GM18868 (cell line): ENCODE results near the gene DIAPH2.
"Not testable (repeated sequence)": the region's sequence is repeated elsewhere in the genome, so short reads cannot be mapped to it uniquely, and the experiment has no call there.

Experiments
- ATAC-seq: cut with Tn5 transposase; IDR thresholded peaks from one replicate; pipeline ENCODE4 v1.9.1; 2021; ENCODE audit warnings: mild to moderate bottlenecking, moderate library complexity; ENCODE audit not compliant: unreplicated experiment

Gene DIAPH2

DNA sequence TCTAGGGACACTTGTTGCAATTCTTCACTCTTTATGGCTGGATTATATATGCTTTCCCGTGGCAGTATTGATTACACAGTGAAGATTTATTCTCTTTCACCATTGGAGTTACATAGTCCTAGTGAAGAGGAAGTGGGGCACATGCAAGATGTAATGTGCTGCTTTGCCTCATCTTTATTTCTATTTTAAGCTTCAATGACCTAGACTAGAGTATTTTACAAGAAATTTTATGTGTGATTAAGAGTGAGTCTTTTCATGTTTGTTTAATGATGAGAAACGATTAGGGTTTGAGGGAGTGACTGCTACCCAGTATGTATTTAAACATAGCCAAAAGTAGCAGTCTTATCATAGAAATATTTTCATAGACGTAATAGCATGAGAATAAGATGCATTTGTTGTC is 30.8 kb downstream of the DIAPH2 start:
- no peak for ATAC-seq

DNA sequence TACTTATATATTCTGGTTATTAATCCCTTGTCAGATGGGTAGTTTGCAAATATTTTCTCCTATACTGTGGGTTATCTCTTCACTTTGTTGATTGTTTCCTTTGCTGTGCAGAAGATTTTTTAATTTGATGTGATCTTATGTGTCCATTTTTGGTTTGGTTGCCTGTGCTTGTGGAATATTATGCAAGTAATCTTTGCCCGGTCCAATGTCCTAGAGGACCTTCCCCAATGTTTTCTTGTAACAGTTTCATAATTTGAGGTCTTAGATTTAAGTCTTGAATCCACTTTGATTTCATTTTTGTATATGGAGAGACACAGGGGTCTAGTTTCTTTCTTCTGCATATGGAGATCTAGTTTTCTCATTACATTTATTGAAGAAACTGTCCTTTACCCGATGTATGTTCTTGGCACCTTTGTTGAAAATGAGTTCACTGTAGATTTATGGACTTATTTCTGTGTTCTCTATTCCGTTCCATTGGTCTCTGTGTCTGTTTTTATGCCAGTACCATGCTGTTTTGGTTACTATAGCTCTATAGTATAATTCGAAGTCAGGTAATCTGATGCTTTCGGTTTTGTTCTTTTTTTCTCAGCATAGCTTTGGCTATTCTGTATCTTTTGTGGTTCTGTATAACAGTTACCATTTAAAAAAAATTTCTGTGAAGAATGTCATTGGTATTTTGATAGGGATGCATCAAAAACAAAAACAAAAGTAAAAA is 34.7 kb downstream of the DIAPH2 start:
- no peak for ATAC-seq

DNA sequence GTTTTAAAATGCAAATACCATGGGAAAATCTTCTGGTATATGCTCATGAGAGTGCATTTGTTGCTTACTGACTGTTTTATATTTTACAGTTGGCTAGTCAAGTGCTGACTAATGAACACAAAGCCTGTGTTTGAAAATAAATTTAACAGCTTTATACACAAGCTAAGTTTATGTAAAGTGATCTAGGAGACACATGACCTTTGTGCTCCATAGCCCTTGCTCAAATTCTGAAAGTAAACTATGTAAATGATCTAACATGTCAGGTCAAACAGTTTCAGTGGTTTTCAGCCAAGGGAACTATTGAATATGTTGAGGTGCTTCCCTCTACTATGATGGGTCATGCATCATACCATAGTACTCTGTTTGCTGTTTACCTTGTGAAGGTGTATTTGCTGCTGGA is 36.7 kb downstream of the DIAPH2 start:
- ATAC-seq: peak; percentile 99

DNA sequence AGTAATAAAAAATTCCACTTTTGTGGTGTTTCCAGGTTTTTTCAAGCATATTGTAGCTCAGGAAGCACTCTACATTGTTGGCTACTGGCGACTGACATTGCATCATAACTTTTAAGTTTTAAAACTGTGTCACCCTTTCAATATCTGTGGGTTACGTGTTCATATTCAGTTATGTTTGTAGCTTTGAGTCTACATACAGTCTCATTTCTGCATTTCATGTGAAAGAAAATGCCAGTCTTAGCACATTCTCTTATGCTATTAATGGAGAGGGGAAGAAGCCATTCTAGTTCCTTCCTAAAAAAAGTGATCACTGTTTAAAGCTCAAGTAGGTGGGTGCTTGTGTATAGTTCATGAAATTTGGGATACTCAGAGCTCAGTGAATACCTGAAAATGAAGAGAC is 38.1 kb downstream of the DIAPH2 start:
- no peak for ATAC-seq

DNA sequence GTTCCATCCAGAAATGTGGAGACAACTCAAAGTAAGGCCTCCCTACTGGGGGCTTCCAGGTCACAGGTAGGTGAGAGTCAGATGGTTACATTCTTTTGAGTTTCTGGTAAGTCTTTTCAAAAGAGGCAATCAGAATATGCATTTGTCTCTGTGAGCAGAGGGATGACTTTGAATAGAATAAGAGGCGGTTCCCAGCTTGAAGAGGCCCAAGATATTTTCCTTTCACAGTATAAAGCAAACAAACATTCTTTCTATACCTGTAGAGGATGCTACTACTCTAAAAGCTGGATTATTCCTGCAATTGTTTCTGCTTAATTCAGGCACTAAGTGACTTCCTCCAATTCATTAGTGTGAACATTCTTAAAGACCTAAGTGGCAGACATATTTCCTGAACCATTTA is 44.4 kb downstream of the DIAPH2 start:
- no peak for ATAC-seq

DNA sequence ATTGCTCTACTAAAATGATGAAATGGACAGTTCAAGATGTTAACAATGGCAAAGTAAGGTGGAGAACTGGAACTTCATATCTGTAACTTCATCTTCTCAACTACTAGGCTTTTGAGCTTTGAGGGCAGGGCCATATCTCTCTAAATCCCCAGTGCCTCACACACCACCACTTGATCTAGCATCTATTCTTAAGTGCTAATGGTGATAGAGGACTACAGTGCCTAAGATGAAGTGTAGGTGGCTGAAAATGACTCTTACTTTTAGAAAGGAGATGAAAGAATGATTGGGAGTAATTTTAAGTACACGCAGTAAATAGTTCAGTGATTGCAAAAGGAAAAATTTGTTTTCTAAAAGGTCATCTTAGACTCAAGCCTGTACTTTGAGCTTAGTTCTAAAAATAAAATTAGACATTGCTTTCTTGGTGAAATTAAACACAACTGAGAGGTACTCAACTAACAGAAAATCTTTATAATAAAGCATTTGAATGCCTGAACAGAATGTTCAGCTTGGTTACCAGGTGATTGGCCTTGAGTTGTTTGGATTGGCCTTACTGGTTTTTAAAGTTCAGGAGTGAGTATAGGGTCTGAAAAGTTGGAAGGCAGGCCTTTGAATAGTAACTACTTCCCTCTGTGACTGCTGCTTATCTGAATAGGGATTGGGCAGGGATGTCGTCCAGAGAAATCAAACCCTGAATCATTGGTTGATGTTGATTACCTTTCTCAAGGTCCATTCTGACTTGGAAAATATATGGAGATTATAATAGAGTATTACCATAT is 45.4 kb downstream of the DIAPH2 start:
- no peak for ATAC-seq

DNA sequence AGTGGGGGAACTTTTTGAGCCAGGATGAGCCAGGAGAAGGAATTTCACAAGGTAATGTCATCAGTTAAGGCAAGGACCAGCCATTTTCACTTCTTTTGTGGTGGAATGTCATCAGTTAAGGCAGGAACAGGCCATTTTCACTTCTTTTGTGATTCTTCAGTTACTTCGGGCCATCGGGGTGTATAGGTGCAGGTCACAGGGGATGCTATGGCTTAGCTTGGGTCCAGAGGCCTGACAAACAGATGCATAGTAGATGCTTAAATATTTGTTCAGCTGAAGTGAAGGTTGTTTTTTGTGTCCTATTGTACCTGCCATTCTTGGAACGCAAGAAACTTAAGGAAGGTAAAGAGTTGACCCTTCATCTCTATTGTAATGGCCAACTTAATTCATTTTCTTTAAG is 46.4 kb downstream of the DIAPH2 start:
- not testable (repeated sequence) for ATAC-seq

DNA sequence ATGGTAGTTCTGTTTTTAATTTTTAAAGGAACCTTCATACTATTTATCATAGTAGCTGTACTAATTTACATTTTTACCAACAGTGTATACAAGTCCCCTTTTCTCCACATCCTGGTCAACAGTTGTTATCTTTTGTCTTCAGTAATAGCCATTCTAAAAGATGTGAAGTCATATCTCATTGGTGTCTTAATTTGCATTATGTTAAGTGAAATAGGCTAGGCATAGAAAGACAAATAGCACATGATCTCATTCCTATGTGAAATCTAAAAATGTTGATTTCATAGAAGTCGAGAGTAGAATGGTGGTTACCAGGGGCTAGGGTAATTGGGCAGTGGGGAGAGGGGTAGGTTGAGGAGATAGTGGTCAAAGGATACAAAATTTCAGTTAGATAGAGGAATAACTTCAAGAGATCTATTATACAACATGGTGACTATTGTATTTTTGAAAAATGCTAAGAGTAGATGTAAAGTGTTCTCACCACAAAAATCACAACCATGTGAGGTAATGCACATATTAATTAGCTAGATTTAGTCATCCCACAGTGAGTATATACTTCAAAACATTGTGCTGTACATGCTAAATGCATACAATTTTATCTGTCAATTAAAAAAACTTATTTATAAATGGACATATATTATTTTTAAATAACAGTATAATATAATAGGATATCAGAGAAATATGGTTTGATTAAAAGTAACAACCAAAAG is 58.9 kb downstream of the DIAPH2 start:
- ATAC-seq: no peak

DNA sequence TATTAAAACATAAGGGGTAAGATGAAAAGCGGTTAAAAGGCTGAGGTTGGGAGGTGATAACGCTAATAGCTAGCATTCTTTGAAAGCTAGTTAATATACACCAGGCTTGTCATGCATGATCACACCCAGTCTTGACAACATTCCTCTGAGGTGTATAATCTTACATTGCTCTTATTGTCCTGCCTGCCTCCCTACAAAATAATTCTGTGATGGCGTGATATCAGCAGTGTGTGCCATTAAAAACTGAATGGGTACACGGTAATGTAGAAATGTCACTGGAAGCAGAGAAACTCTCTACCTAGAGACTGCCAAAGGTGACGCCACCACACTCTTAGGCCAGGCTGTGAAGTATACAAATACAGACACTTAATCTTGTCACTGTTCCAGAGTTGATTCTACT is 68.1 kb downstream of the DIAPH2 start:
- ATAC-seq: no peak

DNA sequence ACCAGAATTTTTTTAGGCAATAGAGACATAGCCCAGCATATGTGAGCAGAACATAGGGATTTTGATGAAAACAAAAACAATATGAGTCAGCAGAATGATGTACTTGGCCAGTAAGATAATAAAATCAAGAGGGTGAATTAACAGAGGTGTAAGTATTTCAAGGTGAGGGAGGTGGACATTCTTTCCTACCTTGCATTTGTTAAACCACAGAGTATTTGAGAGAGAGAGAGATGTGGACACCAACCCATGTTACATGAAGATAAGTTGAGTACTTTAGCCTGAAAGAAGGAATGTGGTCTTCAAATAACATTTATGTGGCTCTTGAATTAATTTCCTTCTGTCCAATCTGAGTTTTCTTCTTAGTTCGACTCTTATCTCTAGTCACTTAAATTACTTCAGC is 68.6 kb downstream of the DIAPH2 start:
- no peak for ATAC-seq

DNA sequence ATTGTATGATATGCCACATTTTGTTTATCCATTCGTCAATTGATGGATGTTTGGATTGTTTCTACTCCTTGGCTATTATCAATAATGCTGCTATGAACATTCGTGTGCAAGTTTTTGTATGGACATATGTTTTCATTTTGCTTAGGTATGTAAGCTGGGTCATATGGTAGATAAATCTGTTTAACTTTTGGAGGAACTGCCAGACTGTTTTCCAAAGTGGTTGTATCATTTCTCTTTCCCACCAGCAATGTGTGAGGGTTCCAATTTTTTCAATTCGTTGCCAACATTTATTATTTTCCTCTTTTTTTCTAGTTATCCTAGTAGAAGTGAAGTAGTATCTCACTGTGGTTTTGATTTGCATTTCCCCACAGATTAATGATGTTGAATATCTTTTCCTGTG is 71.8 kb downstream of the DIAPH2 start:
- no peak for ATAC-seq

DNA sequence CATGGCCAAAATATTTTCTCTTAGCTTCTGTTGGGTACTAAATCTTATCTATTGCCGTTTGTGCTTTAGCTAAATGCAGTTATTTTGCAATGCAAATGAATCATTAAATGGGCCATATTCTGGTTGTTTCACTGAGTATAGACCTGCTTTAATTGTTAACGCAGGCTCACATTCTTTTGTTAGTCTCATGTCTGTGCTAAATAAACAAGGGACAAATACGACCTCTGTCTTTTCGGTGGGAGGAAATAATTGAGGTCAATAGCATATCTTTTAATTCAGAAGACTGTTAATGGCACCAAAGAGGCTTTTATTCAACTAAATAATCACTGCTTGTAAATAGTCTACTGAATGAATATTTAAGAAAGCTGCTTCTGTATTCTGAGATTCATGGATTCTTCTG is 76.9 kb downstream of the DIAPH2 start:
- ATAC-seq: no peak

DNA sequence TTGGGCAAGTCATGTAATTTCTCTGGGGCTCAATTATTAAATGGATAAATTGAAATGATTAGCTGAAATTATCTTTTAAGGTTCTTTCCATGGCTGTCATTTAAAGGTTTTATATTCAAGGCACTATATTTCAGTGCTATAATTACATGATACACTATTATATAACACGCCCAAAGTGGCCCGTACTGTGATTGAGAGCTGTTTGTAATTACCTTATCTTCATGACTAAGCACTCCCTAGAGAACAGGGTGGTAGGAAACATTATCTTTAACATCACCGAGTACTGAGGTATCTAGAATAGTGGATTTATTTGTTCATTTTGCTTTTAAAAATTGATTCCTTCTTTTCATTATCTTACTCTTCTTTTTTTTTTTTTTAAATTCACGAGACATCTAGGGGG is 79.0 kb downstream of the DIAPH2 start:
- no peak for ATAC-seq

DNA sequence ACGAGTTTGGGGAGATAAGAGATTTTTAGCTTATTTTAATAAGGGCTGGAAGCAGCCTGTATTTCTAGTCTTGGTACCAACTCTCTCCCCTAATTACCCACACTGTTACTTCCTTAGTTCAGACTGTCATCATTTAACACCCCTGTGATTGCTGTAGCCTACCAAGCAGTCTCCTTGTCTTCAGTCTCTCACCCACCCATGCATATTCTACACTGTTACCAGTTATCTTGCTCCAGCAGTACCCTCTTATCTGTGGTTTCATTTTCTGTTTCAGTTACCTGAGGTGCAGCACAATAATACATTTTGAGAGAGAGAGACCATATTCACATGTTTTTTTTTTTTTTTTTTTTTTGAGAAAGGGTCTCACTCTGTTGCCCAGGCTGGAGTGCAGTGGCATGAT is 80.2 kb downstream of the DIAPH2 start:
- ATAC-seq: peak; percentile 85

DNA sequence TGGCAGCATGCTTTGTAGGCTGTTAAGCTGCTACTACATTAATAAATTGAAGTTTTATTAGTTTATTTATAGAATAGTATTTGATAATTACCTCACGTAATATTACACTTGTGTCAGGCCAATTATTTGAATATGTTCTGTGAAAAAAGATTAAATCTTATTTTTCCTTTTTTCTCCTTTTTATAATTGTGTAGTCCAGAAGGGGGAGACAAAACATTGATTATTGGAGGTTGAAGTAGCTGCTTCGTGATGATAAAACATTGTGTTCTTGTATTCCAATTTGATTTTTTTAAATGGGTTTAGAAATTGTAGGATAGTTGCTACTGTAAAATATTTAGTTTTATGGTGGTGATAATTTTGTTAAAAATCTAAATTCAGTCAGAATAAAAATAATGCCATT is 85.7 kb downstream of the DIAPH2 start:
- no peak for ATAC-seq

DNA sequence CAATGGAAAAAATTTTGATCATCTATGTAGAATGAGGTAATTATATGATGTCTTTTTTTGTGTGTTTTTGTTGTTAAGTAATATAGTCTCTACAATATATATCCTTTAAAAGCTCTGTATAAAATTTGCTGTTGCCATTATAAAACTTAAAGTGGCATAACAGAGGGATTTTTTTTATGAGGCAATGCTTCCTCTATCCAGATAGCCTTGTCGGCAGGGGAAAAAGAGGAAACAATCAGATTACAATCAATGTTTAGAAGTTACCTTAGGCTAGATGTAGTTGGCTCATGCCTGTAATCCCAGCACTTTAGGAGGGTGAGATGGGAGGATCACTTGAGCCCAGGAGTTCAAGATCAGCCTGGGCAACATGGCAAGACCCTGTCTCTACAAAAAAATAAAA is 86.8 kb downstream of the DIAPH2 start:
- ATAC-seq: no peak

DNA sequence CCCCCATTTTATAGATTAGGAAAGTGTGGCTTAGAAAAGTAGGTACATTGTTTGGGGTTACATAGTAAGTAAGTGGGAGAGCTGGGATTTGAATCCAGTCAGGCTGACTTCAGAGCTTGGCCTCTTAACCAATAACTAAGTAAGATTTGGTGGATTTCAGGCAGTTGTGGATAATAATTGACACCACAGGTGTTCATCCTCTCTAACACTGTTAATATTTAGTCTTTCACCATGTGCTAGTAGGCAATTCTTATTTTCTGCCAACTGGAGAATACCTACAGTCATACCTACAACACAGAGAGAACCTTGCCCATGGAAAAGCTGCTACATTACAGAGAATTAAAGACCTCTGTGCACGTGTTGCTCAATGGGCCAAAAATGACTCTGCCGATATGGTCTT is 89.5 kb downstream of the DIAPH2 start:
- ATAC-seq: no peak

DNA sequence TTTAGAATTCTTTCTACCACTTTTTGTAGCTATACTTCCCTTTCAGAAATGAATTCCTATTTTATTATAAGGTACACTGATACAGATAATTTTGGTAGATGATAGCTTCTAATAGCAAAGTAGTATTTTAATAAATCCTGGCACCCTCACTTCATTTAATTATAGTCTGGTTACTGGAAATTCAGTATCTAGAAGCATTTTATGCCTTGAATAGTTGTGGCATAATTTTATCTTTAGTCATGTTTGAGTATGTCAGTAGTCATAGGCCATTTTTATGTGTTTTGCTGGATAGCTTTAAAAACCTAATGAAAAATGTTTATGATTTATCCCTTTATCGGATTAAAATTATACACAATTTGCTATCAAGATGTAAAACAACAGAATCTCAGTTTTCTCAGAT is 92.3 kb downstream of the DIAPH2 start:
- no peak for ATAC-seq

DNA sequence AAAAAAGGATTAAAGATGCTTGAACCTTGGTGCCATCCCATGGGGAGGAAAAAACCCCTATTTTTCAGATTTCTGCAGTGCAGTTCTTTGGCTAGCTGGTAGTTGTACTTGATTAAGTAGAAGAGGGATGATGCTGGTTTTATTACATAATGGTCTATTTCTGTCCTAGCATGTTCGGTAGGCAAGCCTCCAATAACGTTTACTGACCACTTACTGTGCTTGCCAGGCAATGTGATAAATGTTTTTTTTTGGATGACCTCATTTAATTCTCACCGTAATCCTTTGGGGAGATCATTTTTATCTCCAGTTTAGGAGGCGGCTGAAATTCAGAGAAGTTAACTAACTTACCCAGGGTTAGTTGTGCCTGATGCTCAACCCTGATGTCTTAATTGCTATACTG is 106.9 kb downstream of the DIAPH2 start:
- ATAC-seq: no peak

DNA sequence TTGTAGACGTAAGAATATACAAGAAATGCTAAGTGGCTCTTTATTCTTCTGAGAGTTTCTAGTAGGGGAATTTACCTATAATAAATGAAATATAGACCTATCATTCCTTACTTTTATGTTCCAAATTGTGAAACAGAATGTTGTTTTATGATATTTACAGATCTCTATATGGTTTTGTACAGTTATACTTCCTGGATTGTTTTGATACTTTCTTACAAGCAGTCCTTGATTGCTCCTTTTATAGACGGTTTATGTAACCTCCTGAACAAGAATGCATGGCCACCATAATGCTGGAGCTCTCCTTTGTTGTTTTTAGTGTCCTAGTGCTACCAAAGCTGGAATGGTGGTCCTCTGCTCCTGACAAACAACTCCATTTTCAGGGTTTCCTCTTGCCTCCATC is 107.4 kb downstream of the DIAPH2 start:
- no peak for ATAC-seq

DNA sequence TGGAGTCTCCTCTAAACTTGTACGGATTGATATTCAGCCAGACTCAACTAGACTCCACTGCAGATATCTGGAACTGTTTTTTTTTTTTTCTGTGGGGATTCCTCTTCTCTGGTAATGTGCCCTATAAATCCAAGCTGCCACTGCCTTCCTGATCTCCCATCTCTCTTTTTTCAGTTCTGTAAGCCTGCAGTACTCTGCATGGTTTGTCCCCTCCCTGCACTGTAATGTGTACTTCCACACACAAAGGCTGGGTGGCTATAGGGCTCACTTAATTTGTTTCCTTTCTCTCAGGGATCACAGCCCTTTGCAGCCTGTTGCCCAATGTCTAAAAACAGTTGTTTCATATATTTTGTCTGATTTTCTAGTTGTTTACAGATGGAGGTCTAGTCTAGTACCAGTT is 114.3 kb downstream of the DIAPH2 start:
- ATAC-seq: no peak

DNA sequence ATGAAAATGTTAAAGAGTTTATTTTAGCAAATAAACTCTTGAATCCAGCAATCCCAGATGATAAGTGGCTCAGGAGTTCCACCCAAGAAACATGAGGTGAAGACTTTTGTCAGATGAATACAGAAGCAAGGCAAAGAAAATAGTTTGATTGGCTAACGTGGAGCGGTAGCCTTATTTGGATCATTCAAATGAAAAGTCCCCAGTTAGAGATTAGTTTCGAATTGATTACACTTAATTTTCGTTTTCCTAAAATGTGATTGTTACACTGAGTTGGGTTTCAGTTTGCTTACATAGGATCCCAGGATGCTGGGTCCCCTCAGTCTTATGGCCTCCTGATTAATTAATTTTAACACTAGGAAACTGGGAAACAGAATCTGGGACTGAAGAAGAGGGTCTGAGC is 122.7 kb downstream of the DIAPH2 start:
- no peak for ATAC-seq
